Choroid plexus epithelial cell (primary cell): ENCODE data around the gene SERPINA12.

Source experiments
- DNase-seq: peaks from one replicate; pipeline ENCODE4 v3.0.0-alpha.2; 2010; ENCODE audit warnings: low read depth
- H3K4me3 ChIP-seq: 2 replicates; pipeline ENCODE4 v1.5.1; 2011; ENCODE audit warnings: low read depth, mild to moderate bottlenecking, control low read depth, low read length, moderate library complexity
- CTCF ChIP-seq: conservative IDR thresholded peaks from 2 replicates; pipeline ENCODE4 v1.5.1; 2011; ENCODE audit warnings: low read depth, mild to moderate bottlenecking, control low read depth, inconsistent platforms, low read length, moderate library complexity

SERPINA12 gene

GRCh38 chr14:94505641-94506040, 3.6 kb downstream of the SERPINA12 start:
- no peak for TF ChIP-seq CTCF
- no peak for DNase-seq

GRCh38 chr14:94505206-94505605, 4.1 kb downstream of the SERPINA12 start:
- no peak overlapping the region for H3K4me3 ChIP-seq
- TF ChIP-seq CTCF = no peak
- no peak for DNase-seq

More at GRCh38 chr14:94505641-94506040, 3.6 kb downstream of the SERPINA12 start:
- no peak overlapping the region for H3K4me3 ChIP-seq

GRCh38 chr14:94501588-94502516, 7.4 kb downstream of the SERPINA12 start:
- H3K4me3 ChIP-seq = no peak overlapping the region
- DNase-seq = peak; percentile 47
- no peak for TF ChIP-seq CTCF

- no peak overlapping the region for H3K4me3 ChIP-seq
- no peak for TF ChIP-seq CTCF
- DNase-seq = no peak
These were observed 9.0 kb downstream of the SERPINA12 start for GRCh38 chr14:94500264-94500663.

GRCh38 chr14:94499673-94500072, 9.6 kb downstream of the SERPINA12 start:
- no peak for DNase-seq
- TF ChIP-seq CTCF = no peak
- no peak overlapping the region for H3K4me3 ChIP-seq

GRCh38 chr14:94498215-94498614, 11.1 kb downstream of the SERPINA12 start:
- DNase-seq = no peak

More at GRCh38 chr14:94498215-94498614, 11.1 kb downstream of the SERPINA12 start:
- no peak for TF ChIP-seq CTCF
- no peak overlapping the region for H3K4me3 ChIP-seq
